H9 (cell line): Measurements from ENCODE around the gene VSIG10L. TPM values are rescaled to one million over a fixed set of nuclear protein-coding genes. Genes with fewer than 3 reads are reported as not detected.
A peak's percentile ranks its signal among the peaks of the same experiment; 100 is the strongest.

Experiments used
- DNase-seq: peaks from one replicate; pipeline ENCODE4 v3.0.0-alpha.2; 2017
- H2AFZ ChIP-seq: one replicate; pipeline ENCODE4 v1.6.1; 2013; ENCODE audit warnings: mild to moderate bottlenecking, low read length, control low read depth, moderate library complexity
- H2AK5ac ChIP-seq: 2 replicates; pipeline ENCODE4 v1.6.1; 2013; ENCODE audit warnings: low read length, control low read depth, mixed read lengths; ENCODE audit not compliant: insufficient read length
- H2BK120ac ChIP-seq: one replicate; pipeline ENCODE4 v1.6.1; 2013; ENCODE audit warnings: low read depth, mild to moderate bottlenecking, low read length, control low read depth, inconsistent platforms; ENCODE audit not compliant: poor library complexity, severe bottlenecking
- H2BK12ac ChIP-seq: 2 replicates; pipeline ENCODE4 v1.6.1; 2013; ENCODE audit warnings: low read length, control low read depth, mixed read lengths, low read depth; ENCODE audit not compliant: insufficient read length
- H2BK15ac ChIP-seq: 2 replicates; pipeline ENCODE4 v1.6.1; 2013; ENCODE audit warnings: low read depth, low read length, control low read depth
- H2BK20ac ChIP-seq: one replicate; pipeline ENCODE4 v1.6.1; 2013; ENCODE audit warnings: low read depth, mild to moderate bottlenecking, low read length, control low read depth, inconsistent platforms; ENCODE audit not compliant: poor library complexity, severe bottlenecking
- H2BK5ac ChIP-seq: 2 replicates; pipeline ENCODE4 v1.6.1; 2013; ENCODE audit warnings: low read length, control low read depth, mixed read lengths; ENCODE audit not compliant: insufficient read length
- H3K14ac ChIP-seq: 2 replicates; pipeline ENCODE4 v1.6.1; 2013; ENCODE audit warnings: low read length, control low read depth; ENCODE audit not compliant: insufficient read depth
- H3K18ac ChIP-seq: 2 replicates; pipeline ENCODE4 v1.6.1; 2013; ENCODE audit warnings: low read depth, mild to moderate bottlenecking, mixed read lengths, low read length, control low read depth; ENCODE audit not compliant: insufficient read length
- H3K23ac ChIP-seq: 2 replicates; pipeline ENCODE4 v1.6.1; 2013; ENCODE audit warnings: low read length, control low read depth, mixed read lengths, low read depth; ENCODE audit not compliant: insufficient read length
- H3K23me2 ChIP-seq: 2 replicates; pipeline ENCODE4 v1.6.1; 2013; ENCODE audit warnings: low read depth, mild to moderate bottlenecking, mixed read lengths, low read length, control low read depth; ENCODE audit not compliant: insufficient read length, poor library complexity, severe bottlenecking
- H3K27ac ChIP-seq: 2 replicates; pipeline ENCODE4 v1.5.1; 2013; ENCODE audit warnings: low read length, control low read depth, mixed read lengths, low read depth; ENCODE audit not compliant: insufficient read length
- H3K27me3 ChIP-seq: 2 replicates; pipeline ENCODE4 v1.6.1; 2013; ENCODE audit warnings: low read length, control low read depth, inconsistent platforms; ENCODE audit not compliant: insufficient read depth
- H3K4ac ChIP-seq: 2 replicates; pipeline ENCODE4 v1.6.1; 2013; ENCODE audit warnings: low read depth, mild to moderate bottlenecking, control low read depth, inconsistent platforms, low read length, moderate library complexity
- H3K4me1 ChIP-seq: 2 replicates; pipeline ENCODE4 v1.6.1; 2013; ENCODE audit warnings: low read length, control low read depth, inconsistent platforms; ENCODE audit not compliant: insufficient read depth
- H3K4me2 ChIP-seq: 2 replicates; pipeline ENCODE4 v1.6.1; 2013; ENCODE audit warnings: low read length, control low read depth, mixed read lengths; ENCODE audit not compliant: insufficient read length, insufficient read depth
- H3K56ac ChIP-seq: 2 replicates; pipeline ENCODE4 v1.6.1; 2013; ENCODE audit warnings: low read depth, mild to moderate bottlenecking, mixed read lengths, low read length, control low read depth; ENCODE audit not compliant: insufficient read length
- H3K79me1 ChIP-seq: 2 replicates; pipeline ENCODE4 v1.6.1; 2013; ENCODE audit warnings: low read depth, mild to moderate bottlenecking, moderate library complexity, low read length, control low read depth, inconsistent platforms; ENCODE audit not compliant: insufficient read depth, poor library complexity, severe bottlenecking
- H3K79me2 ChIP-seq: 2 replicates; pipeline ENCODE4 v1.6.1; 2013; ENCODE audit warnings: low read length, control low read depth, inconsistent platforms; ENCODE audit not compliant: insufficient read depth
- H3K9ac ChIP-seq: 2 replicates; pipeline ENCODE4 v1.6.1; 2013; ENCODE audit warnings: low read length, control low read depth, mixed read lengths; ENCODE audit not compliant: insufficient read length; ENCODE audit errors: extremely low read depth
- H3K9me3 ChIP-seq: one replicate; pipeline ENCODE4 v1.6.1; 2013; ENCODE audit warnings: low read depth, low read length, inconsistent platforms; ENCODE audit not compliant: control insufficient read depth
- H3T11ph ChIP-seq: one replicate; pipeline ENCODE4 v1.6.1; 2013; ENCODE audit warnings: mild to moderate bottlenecking, low read length, control low read depth, inconsistent platforms
- H4K20me1 ChIP-seq: one replicate; pipeline ENCODE4 v1.6.1; 2013; ENCODE audit not compliant: control insufficient read depth, insufficient read length, insufficient read depth
- H4K5ac ChIP-seq: 2 replicates; pipeline ENCODE4 v1.6.1; 2013; ENCODE audit warnings: low read depth, mild to moderate bottlenecking, mixed read lengths, low read length, control low read depth; ENCODE audit not compliant: insufficient read length
- H4K8ac ChIP-seq: replicated peaks from 2 replicates; pipeline ENCODE4 v1.6.1; 2013; ENCODE audit warnings: low read length, control low read depth, mixed read lengths, low read depth; ENCODE audit not compliant: insufficient read length
- H4K91ac ChIP-seq: 2 replicates; pipeline ENCODE4 v1.6.1; 2013; ENCODE audit warnings: low read depth, mild to moderate bottlenecking, moderate library complexity, mixed read lengths, low read length, control low read depth; ENCODE audit not compliant: insufficient read length
- H3K27ac Mint-ChIP-seq, 3 experiments: 2 replicates in 2 of 3; 3 replicates in 1 of 3; pipeline ENCODE4 v1.8.0; 2020 to 2021; ENCODE audit warnings: mixed read lengths in 3 of 3, mild to moderate bottlenecking in 1 of 3, moderate library complexity in 1 of 3
- H3K27me3 Mint-ChIP-seq: 2 replicates; pipeline ENCODE4 v1.8.0; 2021; ENCODE audit warnings: low read depth, mild to moderate bottlenecking, moderate library complexity, mixed read lengths
- H3K36me3 Mint-ChIP-seq, 3 experiments: 2 replicates in 2 of 3; 3 replicates in 1 of 3; pipeline ENCODE4 v1.8.0; 2020 to 2021; ENCODE audit warnings: low read depth in 3 of 3, mixed read lengths in 3 of 3; ENCODE audit not compliant: insufficient read depth in 1 of 3
- H3K4me1 Mint-ChIP-seq, 2 experiments: 2 replicates each; pipeline ENCODE4 v1.8.0; 2020; ENCODE audit warnings: mixed read lengths in 2 of 2
- H3K4me3 Mint-ChIP-seq, 2 experiments: 2 replicates in 1 of 2; 3 replicates in 1 of 2; pipeline ENCODE4 v1.8.0; 2020 to 2021; ENCODE audit warnings: mild to moderate bottlenecking in 2 of 2, mixed read lengths in 2 of 2, moderate library complexity in 1 of 2
- H3K9me3 Mint-ChIP-seq, 2 experiments: 2 replicates in 1 of 2; 3 replicates in 1 of 2; pipeline ENCODE4 v1.8.0; 2020; ENCODE audit warnings: mild to moderate bottlenecking in 2 of 2, mixed read lengths in 2 of 2, moderate library complexity in 1 of 2
- WGBS: extraction: QIAGEN DNeasy Blood & Tissue Kit; methylation state at CpG from one replicate; pipeline ENCODE4 v1.1.7; 2013; ENCODE audit warnings: missing lambda C conversion rate, low lambda C conversion rate, mixed read lengths; ENCODE audit not compliant: insufficient read length; ENCODE audit errors: extremely low coverage; 5-methylcytosine and 5-hydroxymethylcytosine counted together
- total RNA-seq: library from RNA; stranded (reverse); gene quantifications from 2 replicates; pipeline ENCODE4 v1.2.1, GENCODE V29; 2021
- TF ChIP-seq, protein P1 (sequence below): fragments of 200-600 bp; sonication (generic); conservative IDR thresholded peaks from 3 replicates; pipeline ENCODE4 v1.8.0; 2021; ENCODE audit warnings: antibody characterized with exemption, mild to moderate bottlenecking

Gene VSIG10L
- total RNA-seq, 1 experiment from 2014 or later, result 5.6 TPM

DNA sequence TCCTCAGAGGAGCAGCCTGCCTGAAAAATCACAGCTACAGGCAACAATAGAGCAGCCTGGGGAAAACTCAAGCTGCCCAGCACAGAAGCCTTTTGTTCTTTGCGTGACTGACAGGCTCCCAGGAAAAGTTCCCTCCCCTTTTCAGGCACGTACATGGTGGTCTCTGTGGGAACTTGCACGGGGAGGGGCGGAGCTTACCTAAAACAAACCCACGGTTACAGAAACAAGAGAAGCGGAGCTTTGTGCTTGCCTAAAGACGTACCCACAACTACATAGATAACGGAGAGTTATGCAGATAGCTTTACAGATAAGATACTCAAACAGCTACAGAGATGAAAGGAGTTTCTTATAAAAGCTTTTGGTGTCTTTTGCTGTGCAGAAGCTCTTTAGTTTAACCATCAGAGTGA, 12.8 kb upstream of the VSIG10L start:
- H4K8ac ChIP-seq, result no peak overlapping the region
- H2BK120ac ChIP-seq, result no peak overlapping the region
- peak overlapping the region in 1 of 3 experiments; percentile 82; a peak in 1 of 7 replicates for H3K27ac Mint-ChIP-seq
- H2BK5ac ChIP-seq, result no peak overlapping the region
- H3K4me1 ChIP-seq, result no peaks in the 10 kb centered on the region
- no peak overlapping the region for H3T11ph ChIP-seq
- DNase-seq, result peak; percentile 73
- TF ChIP-seq, protein P1, sequence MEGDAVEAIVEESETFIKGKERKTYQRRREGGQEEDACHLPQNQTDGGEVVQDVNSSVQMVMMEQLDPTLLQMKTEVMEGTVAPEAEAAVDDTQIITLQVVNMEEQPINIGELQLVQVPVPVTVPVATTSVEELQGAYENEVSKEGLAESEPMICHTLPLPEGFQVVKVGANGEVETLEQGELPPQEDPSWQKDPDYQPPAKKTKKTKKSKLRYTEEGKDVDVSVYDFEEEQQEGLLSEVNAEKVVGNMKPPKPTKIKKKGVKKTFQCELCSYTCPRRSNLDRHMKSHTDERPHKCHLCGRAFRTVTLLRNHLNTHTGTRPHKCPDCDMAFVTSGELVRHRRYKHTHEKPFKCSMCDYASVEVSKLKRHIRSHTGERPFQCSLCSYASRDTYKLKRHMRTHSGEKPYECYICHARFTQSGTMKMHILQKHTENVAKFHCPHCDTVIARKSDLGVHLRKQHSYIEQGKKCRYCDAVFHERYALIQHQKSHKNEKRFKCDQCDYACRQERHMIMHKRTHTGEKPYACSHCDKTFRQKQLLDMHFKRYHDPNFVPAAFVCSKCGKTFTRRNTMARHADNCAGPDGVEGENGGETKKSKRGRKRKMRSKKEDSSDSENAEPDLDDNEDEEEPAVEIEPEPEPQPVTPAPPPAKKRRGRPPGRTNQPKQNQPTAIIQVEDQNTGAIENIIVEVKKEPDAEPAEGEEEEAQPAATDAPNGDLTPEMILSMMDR, result no peak
- no peak overlapping the region for H2BK20ac ChIP-seq
- H3K4ac ChIP-seq, result no peak overlapping the region
- no peak overlapping the region for H3K56ac ChIP-seq
- H3K79me2 ChIP-seq, result no peaks in the 10 kb centered on the region
- H4K5ac ChIP-seq, result no peak overlapping the region
- H2AK5ac ChIP-seq, result no peak overlapping the region
- H2AFZ ChIP-seq, result no peak overlapping the region
- H2BK12ac ChIP-seq, result no peak overlapping the region
- H3K9me3 ChIP-seq, result no peaks in the 10 kb centered on the region
- H3K14ac ChIP-seq, result no peak overlapping the region
- H3K18ac ChIP-seq, result no peak overlapping the region
- no peaks in the 10 kb centered on the region for H3K9me3 Mint-ChIP-seq
- no peak overlapping the region for H3K27ac ChIP-seq
- no peaks in the 10 kb centered on the region for H3K27me3 ChIP-seq
- no peak overlapping the region for H3K9ac ChIP-seq
- H3K79me1 ChIP-seq, result no peaks in the 10 kb centered on the region
- H3K36me3 Mint-ChIP-seq, result peaks cover 4 to 22% (median 7%) of the 10 kb centered on the region in 3 experiments; a peak in 6 of 7 replicates
- no peaks in the 10 kb centered on the region for H3K27me3 Mint-ChIP-seq
- H3K23ac ChIP-seq, result no peak overlapping the region
- H2BK15ac ChIP-seq, result no peak overlapping the region
- H3K4me3 Mint-ChIP-seq, result no peak overlapping the region
- no peaks in the 10 kb centered on the region for H3K23me2 ChIP-seq
- no CpG with 5 or more reads among the region's 8 CpGs for WGBS
- no peaks in the 10 kb centered on the region for H4K20me1 ChIP-seq
- H3K4me2 ChIP-seq, result peak overlapping the region; percentile 20
- peaks cover 13 to 21% of the 10 kb centered on the region in 2 experiments for H3K4me1 Mint-ChIP-seq
- no peak overlapping the region for H4K91ac ChIP-seq
